NCI-H187 (cell line): ENCODE measurements around the gene GPD2.
"Not testable (repeated sequence)": the region's sequence is repeated elsewhere in the genome, so short reads cannot be mapped to it uniquely, and the experiment has no call there.

ENCODE experiments used
- DNase-seq, 2 experiments: peaks; one replicate each; lab custom pipeline; 2025; lab: John Stamatoyannopoulos, UW

The GPD2 gene

GRCh38 chr2:156528583-156528982 lies 92.4 kb downstream of the GPD2 start:
- DNase-seq = not testable (repeated sequence)

GRCh38 chr2:156532989-156533388 lies 96.8 kb downstream of the GPD2 start:
- DNase-seq = no peak

GRCh38 chr2:156536534-156536933 lies 100.4 kb downstream of the GPD2 start:
- DNase-seq = no peak

DNA sequence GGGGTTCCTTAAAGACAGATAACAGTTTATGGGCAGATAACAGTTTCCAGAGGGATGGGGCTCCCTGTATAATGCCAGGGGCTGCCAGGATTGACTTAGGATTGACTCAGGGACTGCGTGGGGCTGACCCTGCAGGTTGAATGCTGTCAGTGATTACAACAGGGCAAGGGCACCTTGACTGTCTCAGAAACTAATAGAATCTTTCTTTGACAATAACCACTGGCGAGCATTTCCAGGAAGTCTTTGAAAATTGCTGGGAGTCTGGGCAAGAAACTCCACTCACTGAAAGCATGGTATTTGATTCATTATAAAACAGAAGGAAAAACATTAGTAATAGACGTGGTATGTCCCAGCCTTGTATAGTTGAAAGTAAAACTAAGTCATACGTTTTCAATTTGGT lies 101.0 kb downstream of the GPD2 start:
- DNase-seq = no peak

DNA sequence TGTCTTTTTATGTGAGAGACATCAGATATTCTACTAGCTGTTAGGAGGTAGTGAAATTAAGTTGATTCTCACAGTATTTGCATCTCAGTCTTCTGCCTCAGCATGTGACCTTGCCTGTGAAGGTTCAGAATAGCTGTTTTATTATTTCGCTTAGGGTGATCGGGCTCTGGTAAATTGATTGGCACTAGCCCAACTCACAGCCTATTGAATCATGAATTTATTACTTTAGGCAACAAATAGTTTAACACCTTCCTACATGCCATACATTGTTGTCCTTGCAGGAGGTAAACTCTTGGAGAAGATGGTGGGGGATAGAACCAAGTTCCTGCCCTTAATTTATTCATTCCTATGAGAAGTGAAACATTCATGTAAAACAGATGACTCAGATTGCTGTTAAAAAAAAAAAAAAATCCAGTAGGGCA lies 101.9 kb downstream of the GPD2 start:
- DNase-seq = no peak

DNA sequence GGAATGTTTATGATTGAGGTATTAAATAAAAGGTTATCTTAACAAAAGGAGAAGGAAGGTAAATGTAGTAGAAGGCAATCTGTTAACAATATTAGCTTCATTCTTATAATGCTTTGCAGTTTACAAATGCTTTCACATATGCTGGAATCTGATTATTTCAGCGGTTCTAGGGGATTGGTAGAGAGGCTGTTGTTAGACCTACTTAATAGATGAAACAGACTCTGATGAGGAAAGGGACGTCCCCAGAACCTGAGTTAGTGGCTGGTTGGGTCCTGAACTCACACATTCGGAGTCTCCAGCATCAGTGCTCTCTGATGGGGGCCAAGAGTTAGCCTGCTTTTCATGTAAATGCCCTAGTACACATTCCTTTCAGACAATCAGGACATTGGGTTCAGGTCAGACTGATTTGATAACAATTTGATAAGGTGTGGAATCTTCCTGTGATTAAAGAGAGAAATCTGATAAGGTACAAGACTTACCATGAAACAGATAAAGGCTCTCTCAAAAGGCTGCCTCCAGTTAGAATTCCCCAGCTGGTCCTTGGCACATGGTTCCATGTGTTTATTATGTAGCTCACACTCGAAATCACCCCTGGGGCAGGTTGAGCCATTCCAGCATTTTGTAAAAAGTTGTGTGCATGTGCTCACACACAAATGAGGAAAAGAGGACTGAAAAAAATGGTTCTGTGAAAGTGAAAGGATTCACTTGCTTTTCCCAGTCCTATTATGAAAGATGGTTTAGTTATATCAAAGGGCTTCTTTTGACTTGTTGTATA lies 103.1 kb downstream of the GPD2 start:
- no peak for DNase-seq

DNA sequence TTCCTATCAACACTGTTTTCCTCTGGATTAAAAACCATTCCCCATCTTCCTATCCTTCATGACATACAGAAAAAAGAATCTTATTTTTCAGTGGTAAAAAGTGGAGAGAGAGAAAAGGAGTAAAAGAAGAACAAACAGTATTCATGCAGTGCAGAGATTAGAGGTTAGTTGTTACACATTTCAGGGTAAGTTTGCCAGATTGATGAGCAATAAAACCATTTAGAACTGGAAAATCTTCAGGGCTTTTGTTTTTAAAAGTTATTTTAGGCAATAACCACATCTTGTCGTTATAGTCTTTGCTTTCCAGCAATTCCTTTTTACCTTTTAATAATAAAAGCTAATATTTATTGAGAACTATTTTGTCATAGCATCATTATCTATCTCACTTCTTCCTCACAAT lies 104.5 kb downstream of the GPD2 start:
- DNase-seq = no peak

- no peak for DNase-seq
These were observed 105.0 kb downstream of the GPD2 start for GRCh38 chr2:156541229-156541628.

DNA sequence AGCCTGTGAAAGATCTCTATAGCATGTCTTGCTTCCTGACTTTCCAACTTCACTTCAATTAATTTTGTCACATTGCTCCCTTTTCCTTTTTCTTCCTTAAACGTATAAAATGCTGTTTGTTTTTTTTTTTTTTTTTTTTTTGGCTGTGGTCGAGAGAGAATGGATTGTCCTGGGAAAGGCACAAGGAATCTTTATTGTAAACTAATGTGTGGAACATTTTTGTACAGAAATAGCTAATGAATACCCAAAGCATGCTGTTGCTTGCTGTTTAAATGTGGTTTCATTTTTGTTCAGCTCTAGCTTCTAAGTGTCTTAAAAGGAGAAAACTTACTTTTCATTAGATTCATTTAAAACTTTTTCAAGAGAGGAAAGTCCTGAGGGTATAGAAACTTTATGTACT lies 105.5 kb downstream of the GPD2 start:
- no peak for DNase-seq

GRCh38 chr2:156548413-156548812 lies 112.2 kb downstream of the GPD2 start:
- no peak for DNase-seq

DNA sequence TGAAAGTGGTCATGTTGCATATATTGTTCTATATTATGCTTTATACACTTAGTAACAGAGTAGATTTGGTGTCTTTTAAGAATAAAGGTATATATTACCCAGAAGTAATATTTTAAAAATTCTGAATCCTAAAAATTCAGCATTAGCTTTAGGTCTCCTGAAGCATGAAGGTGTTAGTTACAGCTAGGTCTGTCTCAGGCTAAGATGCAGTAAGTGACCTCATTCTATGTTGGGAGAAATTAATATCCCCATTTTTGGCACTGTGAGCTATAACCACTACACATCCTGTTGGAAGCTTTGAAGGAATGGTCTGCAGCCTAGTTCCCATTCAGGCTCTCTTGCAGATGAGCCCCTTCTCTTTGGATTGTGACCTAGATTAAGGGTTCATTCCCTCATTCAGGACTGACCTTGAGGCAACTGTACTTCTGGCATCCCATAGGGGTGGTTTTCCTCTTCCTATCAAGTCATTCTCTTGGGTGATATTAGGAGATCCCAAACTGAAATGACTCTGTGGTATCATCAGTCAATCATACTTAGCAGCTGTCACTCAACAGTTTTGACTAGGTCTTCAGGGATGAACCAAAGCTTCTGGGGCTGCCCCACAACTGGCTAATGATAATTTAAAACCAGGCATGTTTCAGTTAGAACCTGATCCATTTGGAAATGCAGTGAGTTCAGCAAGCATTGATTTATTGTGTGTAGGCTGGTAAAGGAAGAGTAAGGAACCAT lies 117.7 kb downstream of the GPD2 start:
- no peak for DNase-seq

DNA sequence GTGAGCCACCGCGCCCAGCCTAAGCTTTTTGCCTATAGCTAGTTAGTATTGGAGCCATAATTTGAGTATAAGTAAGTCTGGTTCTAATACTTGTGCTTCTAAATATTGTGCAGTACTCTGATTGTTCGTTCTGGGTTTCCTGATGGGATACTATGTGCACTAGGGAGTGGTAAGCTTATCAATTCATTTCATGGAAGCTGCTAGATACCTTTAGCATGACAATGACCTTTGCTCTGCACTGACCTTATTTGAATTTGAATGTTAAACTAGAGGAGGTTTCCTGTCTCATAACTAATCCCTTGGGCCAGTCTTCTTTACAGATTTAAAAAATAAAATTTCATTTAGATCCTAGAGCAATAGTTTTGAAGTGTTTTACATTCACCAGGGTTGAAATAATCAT lies 125.1 kb downstream of the GPD2 start:
- no peak for DNase-seq

- DNase-seq = no peak
These were observed 125.9 kb downstream of the GPD2 start for GRCh38 chr2:156562124-156562523.

GRCh38 chr2:156563994-156564753 lies 128.0 kb downstream of the GPD2 start:
- DNase-seq = no peak

GRCh38 chr2:156565066-156565710 lies 129.0 kb downstream of the GPD2 start:
- DNase-seq = no peak

DNA sequence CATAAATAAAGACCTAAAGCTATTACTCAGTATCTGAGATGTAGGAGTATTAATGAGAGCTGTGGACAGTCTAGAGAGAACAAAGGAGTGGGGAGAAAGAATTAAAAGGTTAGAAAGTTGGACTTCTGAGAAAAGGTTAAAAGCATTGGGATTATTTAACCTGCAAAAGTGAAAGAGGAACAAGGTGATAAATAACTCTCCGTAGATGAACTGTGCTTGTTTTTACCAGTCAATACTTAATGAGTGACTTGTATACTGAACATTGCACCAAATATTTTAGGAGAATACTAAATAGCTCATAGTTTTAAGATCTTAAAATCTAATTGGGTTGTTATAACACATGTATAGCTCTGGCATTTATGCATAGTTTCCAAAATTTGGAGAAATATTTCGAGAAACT lies 137.5 kb downstream of the GPD2 start:
- DNase-seq = no peak

DNA sequence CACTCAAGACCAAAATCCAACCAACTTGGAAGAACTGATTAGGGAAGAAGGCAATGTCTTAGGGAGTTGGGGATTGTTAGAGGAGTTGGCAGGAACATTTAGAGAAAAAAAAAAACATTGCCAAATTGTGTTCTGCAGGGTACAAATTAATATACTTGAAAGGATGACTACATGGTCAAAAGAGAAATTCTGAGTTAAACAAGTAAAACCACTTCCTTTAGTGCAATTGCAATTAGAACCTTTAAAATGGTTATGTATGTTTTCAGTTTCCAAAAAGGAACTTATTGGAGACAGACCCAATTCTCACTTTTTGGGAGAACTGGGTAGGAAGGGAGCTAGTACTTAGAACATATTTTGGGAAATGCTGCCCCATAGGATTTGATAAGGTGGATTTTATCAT lies 137.9 kb downstream of the GPD2 start:
- DNase-seq = no peak

- no peak for DNase-seq
These were observed 139.8 kb downstream of the GPD2 start for GRCh38 chr2:156576005-156576404.

- DNase-seq = no peak
These were observed 144.3 kb downstream of the GPD2 start for GRCh38 chr2:156580501-156580900.

DNA sequence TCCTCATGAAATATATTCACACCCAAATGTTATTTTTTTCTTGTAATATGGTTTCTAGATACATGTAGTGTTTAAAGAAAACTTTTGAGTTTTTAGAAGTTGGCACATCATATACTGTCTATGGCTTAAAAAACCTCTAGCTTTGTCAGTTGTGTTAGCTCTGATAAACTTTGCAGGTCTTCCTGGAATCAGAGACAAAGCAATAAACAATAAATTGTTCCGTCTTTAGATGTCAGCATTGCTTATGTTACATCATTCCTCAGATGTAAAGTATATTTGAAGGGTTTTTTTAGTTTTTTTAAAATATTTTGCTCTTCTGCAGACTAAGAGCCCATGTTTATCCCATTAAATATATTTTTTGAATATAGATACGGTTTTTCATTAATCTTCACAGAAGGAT lies 145.1 kb downstream of the GPD2 start:
- no peak for DNase-seq

- no peak for DNase-seq
These were observed 149.3 kb downstream of the GPD2 start for GRCh38 chr2:156585457-156585856.

- DNase-seq = no peak
These were observed 150.4 kb downstream of the GPD2 start for GRCh38 chr2:156586621-156587020.
